HG03097 (cell line): ENCODE results near the gene CD34.

Experiments
- ATAC-seq: cut with Tn5 transposase; IDR thresholded peaks from one replicate; pipeline ENCODE4 v1.9.1; 2021; ENCODE audit not compliant: unreplicated experiment, low FRiP score

The CD34 gene

GRCh38 chr1:207901041-207901653, 9.8 kb downstream of the CD34 start:
- ATAC-seq = no peak

GRCh38 chr1:207898836-207899235, 12.1 kb downstream of the CD34 start:
- ATAC-seq = no peak

DNA sequence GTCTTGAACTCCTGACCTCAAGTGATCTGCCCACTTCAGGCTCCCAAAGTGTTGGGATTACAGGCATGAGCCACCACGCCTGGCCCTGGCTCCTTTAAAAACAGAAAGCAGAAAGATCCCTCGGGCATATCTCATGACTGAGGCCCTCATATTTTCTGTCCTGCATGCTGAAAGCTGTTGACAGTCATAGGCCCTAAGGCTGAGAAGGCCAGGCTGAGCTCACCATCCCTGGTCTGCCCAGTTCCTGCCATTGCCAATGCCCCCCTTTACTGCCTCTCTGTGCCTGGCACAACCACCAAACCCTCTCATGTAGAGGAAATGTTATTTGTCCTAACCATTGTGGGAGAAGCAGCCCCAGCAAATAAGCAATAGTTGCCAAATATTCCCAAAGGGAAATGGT, 12.7 kb downstream of the CD34 start:
- no peak for ATAC-seq

DNA sequence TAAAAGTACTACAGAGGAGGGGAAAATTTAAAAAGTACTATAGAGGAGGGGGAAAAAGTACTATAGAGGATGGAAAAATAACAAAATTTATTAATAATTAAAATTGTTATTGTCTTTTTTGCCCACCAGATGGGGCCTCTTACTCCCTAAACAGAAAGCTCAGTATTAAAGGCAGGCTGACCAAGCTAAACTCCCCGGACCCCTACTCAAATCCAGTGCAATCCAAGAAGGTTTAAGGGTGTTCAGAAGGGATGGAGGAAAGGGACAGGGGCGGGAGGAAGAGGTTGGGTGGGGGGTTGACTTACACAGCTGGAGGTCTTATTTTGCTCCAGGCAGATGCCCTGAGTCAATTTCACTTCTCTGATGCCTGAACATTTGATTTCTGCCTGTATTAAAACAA, 13.7 kb downstream of the CD34 start:
- no peak for ATAC-seq

- ATAC-seq = no peak
Observed at GRCh38 chr1:207896547-207896946, 14.4 kb downstream of the CD34 start.

- ATAC-seq = no peak
Observed at GRCh38 chr1:207894704-207895103, 16.2 kb downstream of the CD34 start.

- ATAC-seq = no peak
Observed at GRCh38 chr1:207893737-207894582, 17.0 kb downstream of the CD34 start.

GRCh38 chr1:207892764-207893163, 18.2 kb downstream of the CD34 start:
- ATAC-seq = no peak

DNA sequence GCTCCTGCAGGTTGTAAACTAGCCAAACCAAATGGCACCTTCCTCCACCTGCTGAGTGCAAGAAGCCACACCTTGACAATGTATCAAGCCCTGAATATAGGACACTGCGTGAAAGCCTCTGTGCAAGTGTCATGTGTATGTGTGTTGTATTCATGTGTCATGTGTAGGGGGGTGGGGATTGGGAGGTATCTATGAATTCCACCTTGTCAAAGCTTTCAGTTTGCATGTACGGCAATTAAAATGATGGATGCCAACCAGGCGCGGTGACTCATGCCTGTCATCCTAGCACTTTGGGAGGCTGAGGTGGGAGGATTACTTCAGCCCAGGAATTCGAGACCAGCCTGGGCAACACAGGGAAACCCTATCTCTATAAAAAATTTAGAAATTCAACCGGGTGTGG, 19.8 kb downstream of the CD34 start:
- no peak for ATAC-seq

- ATAC-seq = peak; percentile 52
Observed at GRCh38 chr1:207890136-207890738, 20.7 kb downstream of the CD34 start.

DNA sequence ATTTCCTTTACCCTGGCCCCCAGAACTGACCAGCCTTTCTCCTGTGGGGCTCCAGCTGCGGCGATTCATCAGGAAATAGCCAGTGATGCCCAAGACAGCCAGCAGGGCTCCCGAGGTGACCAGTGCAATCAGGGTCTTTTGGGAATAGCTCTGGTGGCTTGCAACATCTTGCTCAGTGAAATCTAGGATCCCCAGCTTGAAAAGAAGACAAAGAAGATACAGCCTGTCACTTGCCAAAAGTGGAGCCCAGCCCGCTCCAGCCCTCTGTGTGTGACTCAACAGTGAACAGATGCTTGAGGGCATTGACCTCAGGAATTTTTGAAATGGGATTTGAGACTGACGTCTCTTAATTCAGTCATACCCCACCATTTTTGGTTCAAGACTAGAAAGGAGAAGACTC, 22.3 kb downstream of the CD34 start:
- ATAC-seq = no peak

- ATAC-seq = no peak
Observed at GRCh38 chr1:207887542-207888201, 23.3 kb downstream of the CD34 start.

- ATAC-seq = no peak
Observed at GRCh38 chr1:207886227-207886626, 24.7 kb downstream of the CD34 start.

- ATAC-seq = peak; percentile 54
Observed at GRCh38 chr1:207885129-207886032, 25.5 kb downstream of the CD34 start.

GRCh38 chr1:207884266-207885029, 26.5 kb downstream of the CD34 start:
- ATAC-seq = no peak

- ATAC-seq = no peak
Observed at GRCh38 chr1:207883660-207884250, 27.2 kb downstream of the CD34 start.

DNA sequence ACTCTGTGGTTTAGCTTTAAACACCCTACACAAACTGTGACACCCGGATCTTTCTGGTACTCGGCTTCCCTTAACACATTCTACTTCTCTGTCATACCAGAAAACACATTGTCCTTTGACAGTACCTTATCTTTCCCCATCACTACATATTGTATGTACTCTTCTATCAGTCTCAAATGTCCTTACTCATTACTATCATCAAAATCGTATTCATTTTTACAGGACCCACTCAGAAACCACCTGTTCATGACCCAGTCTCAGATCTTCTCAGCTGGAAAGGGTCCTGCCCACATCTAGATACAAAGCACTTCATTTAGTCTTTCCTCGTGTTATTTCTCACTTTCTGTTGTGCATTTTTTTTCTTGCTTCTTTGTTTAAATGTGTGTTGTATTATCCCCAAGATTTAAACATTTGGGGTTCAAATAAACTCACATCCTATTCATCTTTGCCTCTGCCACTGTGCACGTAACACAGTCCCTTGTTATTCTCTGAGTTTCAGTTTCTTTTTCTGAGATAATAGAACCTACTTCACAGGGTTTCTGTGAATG, 27.7 kb downstream of the CD34 start:
- ATAC-seq = no peak

DNA sequence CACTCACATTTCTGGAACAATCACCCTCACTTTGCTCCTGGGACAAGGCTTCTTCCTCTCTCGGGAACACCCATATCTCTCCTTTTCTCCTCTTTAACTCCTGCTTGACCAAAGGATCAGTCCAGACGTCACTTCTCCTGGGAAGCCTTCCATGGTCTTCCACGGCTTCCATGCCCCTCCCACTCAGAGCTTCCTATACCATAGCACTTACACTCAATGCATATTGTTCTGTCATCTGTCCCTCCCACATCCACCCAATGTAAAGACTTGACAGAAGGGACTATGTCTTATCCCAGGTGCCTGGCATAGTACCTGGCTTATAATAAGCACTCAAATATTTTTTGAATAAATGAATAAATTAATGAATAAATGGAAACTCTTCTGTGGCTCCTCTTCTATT, 28.2 kb downstream of the CD34 start:
- no peak for ATAC-seq

DNA sequence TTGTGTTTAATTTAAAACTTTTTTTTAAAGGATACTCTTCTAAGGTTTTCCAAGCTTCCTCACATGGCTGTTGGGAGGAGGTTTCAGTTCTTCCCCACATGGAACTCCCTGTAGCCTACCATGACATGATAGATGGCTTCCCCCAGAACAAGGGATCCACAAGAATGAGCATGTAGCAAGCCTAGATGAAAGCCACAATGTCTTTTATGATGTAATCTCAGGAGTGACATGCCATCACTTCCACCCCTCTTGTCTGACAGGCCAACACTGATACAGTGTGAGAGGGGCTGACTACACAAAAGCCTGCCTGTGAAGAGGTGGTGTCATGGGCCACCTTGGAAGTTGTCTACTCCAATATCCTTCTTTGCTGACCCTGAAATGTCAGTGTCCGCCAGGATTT, 32.0 kb downstream of the CD34 start:
- ATAC-seq = no peak
